Astrocyte (in vitro differentiated cells and primary cell): ENCODE measurements around the gene ATP2C2.

Experiments
- EZH2 ChIP-seq: IDR thresholded peaks from 2 replicates; pipeline ENCODE4 v1.6.1; 2012; ENCODE audit warnings: mild to moderate bottlenecking, low read length, inconsistent platforms; ENCODE audit not compliant: insufficient read depth
- TF ChIP-seq, protein P1 (sequence below): IDR thresholded peaks from 2 replicates; pipeline ENCODE4 v1.5.1; 2011; ENCODE audit warnings: low read depth, mild to moderate bottlenecking, inconsistent platforms, low read length, moderate library complexity; ENCODE audit not compliant: insufficient read depth

DNA sequence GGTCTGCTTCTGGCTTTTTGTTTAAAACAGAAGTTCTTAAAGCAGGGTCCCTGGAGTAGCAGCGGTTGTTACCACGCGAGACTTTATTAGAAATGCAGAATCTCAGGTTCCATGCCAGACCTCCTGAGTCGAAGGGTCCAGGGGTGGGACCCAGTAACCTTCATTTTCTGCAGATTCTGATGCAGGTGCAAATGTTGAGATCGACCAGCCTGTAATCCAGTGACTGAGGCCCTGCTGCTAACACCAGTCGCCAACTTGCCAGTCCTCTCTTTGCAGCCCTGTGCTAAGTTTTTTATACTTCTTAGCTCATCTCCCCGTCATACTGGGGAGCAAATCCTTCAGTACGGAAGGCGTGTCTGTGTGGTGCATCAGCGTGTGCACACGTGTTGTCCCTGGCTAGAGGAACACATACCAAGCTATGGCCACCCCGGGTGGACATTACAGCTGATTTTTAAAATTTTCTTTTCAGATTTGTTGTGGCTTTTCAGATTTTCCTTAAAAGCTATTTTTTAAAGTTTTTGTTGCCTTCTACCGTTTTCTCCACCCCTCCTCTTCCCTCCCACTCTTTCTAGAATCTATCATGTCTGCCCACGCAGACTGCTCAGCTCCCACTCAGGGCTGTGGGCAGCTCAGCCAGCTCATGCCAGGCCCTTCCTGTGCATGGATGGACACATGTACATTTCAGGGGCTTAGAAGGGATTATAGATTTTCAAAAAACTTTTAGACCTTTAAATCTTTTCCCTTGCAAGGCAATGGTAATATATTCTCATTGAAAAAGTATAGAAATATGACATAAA, 78.5 kb downstream of the ATP2C2 start:
- TF ChIP-seq EZH2: no peak
- TF ChIP-seq, protein P1, sequence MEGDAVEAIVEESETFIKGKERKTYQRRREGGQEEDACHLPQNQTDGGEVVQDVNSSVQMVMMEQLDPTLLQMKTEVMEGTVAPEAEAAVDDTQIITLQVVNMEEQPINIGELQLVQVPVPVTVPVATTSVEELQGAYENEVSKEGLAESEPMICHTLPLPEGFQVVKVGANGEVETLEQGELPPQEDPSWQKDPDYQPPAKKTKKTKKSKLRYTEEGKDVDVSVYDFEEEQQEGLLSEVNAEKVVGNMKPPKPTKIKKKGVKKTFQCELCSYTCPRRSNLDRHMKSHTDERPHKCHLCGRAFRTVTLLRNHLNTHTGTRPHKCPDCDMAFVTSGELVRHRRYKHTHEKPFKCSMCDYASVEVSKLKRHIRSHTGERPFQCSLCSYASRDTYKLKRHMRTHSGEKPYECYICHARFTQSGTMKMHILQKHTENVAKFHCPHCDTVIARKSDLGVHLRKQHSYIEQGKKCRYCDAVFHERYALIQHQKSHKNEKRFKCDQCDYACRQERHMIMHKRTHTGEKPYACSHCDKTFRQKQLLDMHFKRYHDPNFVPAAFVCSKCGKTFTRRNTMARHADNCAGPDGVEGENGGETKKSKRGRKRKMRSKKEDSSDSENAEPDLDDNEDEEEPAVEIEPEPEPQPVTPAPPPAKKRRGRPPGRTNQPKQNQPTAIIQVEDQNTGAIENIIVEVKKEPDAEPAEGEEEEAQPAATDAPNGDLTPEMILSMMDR: no peak
